Ectodermal cell (in vitro differentiated cells): ENCODE results near the gene SDCBP2.

ENCODE experiments used
- H3K27ac ChIP-seq: 2 replicates; pipeline ENCODE4 v1.7.0; 2013; ENCODE audit warnings: mild to moderate bottlenecking, low read depth, low read length; ENCODE audit not compliant: insufficient read depth, poor library complexity, severe bottlenecking
- H3K27me3 ChIP-seq: 2 replicates; pipeline ENCODE4 v1.7.0; 2013; ENCODE audit warnings: mild to moderate bottlenecking, low read length; ENCODE audit not compliant: insufficient read depth, control insufficient read depth, poor library complexity, severe bottlenecking
- H3K36me3 ChIP-seq: one replicate; pipeline ENCODE4 v1.7.0; 2013; ENCODE audit warnings: low read length; ENCODE audit not compliant: control insufficient read depth, insufficient read depth
- H3K4me1 ChIP-seq: one replicate; pipeline ENCODE4 v1.7.0; 2013; ENCODE audit warnings: low read length; ENCODE audit not compliant: control insufficient read depth, insufficient read depth
- H3K4me3 ChIP-seq: 2 replicates; pipeline ENCODE4 v1.7.0; 2013; ENCODE audit warnings: low read depth, low read length, control low read depth; ENCODE audit not compliant: insufficient read depth
- H3K9me3 ChIP-seq: 2 replicates; pipeline ENCODE4 v1.7.0; 2013; ENCODE audit warnings: mild to moderate bottlenecking, low read length, moderate library complexity; ENCODE audit not compliant: control insufficient read depth
- WGBS, 2 experiments: methylation state at CpG; one replicate each; pipeline ENCODE4 v1.1.7; 2013; ENCODE audit warnings: missing lambda C conversion rate in 2 of 2; 5-methylcytosine and 5-hydroxymethylcytosine counted together

The SDCBP2 gene

GRCh38 chr20:1338096-1338495, 9.2 kb upstream of the SDCBP2 start:
- H3K27me3 ChIP-seq: no peaks in the 10 kb centered on the region
- no peak overlapping the region for H3K4me3 ChIP-seq
- H3K36me3 ChIP-seq: no peaks in the 10 kb centered on the region
- no peaks in the 10 kb centered on the region for H3K4me1 ChIP-seq
- H3K9me3 ChIP-seq: no peaks in the 10 kb centered on the region
- 95 to 98% methylated on average over 5 of the region's 5 CpGs for WGBS, 2 experiments
- no peak overlapping the region for H3K27ac ChIP-seq

DNA sequence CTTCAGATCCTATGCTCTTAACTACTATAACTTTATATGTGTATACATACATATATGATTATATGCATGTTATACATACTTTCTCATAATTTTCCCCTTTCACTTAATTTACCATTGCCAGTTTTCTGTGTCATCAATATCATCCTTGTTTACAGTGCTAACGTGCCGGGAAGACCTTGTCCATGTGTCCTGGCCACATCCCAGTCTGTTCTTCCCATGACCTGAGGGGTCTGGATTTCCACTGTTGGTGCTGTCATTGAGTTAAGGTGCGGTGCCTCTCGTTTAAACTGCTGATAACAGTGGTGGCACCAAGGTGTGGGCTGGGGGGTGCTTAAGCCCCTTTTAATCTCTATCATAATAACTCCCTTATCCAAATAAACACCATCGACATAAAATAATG, 8.5 kb upstream of the SDCBP2 start:
- H3K27me3 ChIP-seq: no peaks in the 10 kb centered on the region
- no peak overlapping the region for H3K4me3 ChIP-seq
- no peaks in the 10 kb centered on the region for H3K9me3 ChIP-seq
- H3K4me1 ChIP-seq: no peaks in the 10 kb centered on the region
- WGBS, 2 experiments: 95 to 99% methylated on average over 5 of the region's 5 CpGs
- H3K27ac ChIP-seq: no peak overlapping the region
- H3K36me3 ChIP-seq: no peaks in the 10 kb centered on the region

- H3K4me3 ChIP-seq: no peak overlapping the region
- no peaks in the 10 kb centered on the region for H3K36me3 ChIP-seq
- H3K27ac ChIP-seq: no peak overlapping the region
- H3K4me1 ChIP-seq: no peaks in the 10 kb centered on the region
- H3K9me3 ChIP-seq: no peaks in the 10 kb centered on the region
- 87 to 90% methylated on average over 14 of the region's 14 CpGs for WGBS, 2 experiments
- H3K27me3 ChIP-seq: no peaks in the 10 kb centered on the region
These were observed 7.9 kb upstream of the SDCBP2 start for GRCh38 chr20:1336699-1337367.

DNA sequence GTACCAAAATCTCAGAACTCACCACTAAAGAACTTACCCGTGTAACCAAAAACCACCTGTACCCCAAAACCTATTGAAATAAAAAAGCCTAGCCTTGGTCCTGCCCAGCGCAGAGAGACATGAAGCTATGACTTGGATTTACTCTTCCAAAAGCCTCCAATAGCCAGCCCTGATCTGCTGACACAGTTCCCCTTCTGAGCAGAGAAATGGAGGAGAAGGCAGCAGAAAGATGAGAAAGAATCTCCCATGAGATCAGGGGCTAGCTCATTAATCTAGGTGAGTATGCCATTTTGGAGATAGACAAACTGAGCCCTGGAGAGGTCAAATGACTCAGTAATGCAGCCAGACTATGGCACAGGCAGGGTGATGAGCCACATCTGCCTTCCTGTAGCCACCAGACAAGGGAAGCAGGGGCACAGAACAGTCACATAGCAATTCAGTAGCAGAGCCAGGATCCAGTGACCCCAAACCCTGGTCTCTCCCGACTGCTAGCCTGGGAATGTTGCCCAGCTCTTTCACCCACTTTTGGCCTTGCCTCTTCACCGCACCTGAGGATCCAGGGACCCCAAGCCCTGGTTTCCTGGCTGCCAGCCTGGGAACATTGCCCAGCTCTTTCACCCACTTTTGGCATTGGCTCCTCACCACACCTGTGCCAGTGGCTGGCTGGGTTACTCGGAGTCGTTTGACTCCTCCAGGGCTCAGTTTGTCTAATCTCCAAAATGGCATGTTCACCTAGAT, 7.2 kb upstream of the SDCBP2 start:
- H3K4me1 ChIP-seq: no peaks in the 10 kb centered on the region
- WGBS, 2 experiments: 94 to 95% methylated on average over 6 of the region's 6 CpGs
- H3K9me3 ChIP-seq: no peaks in the 10 kb centered on the region
- no peak overlapping the region for H3K4me3 ChIP-seq
- no peak overlapping the region for H3K27ac ChIP-seq
- H3K36me3 ChIP-seq: no peaks in the 10 kb centered on the region
- H3K27me3 ChIP-seq: no peaks in the 10 kb centered on the region

GRCh38 chr20:1334761-1335160, 5.8 kb upstream of the SDCBP2 start:
- WGBS, 2 experiments: 70 to 77% methylated on average over 3 of the region's 3 CpGs
- no peaks in the 10 kb centered on the region for H3K36me3 ChIP-seq
- H3K4me1 ChIP-seq: no peaks in the 10 kb centered on the region
- H3K27me3 ChIP-seq: no peaks in the 10 kb centered on the region
- no peak overlapping the region for H3K4me3 ChIP-seq
- H3K9me3 ChIP-seq: no peaks in the 10 kb centered on the region
- H3K27ac ChIP-seq: no peak overlapping the region

DNA sequence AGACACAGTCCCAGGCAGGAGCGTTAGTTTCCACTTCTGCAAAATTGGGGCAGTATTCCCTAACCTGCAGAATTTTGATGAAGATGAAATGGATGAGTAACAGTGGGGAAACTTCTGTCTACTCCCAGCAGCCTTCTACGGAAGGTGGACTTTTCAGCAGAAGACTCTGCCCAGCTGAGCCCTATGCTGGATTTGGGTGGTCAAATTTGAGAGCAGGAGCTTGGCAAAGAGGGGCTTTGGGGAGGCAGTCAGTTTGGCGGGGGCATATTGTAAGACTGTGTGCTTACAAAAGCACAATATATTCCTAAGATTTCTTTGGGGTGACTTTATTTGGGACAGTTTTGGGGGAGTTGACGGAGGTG, 5.4 kb upstream of the SDCBP2 start:
- H3K4me3 ChIP-seq: no peak overlapping the region
- no peaks in the 10 kb centered on the region for H3K27me3 ChIP-seq
- H3K9me3 ChIP-seq: no peaks in the 10 kb centered on the region
- no peaks in the 10 kb centered on the region for H3K36me3 ChIP-seq
- no peaks in the 10 kb centered on the region for H3K4me1 ChIP-seq
- 94 to 98% methylated on average over 4 of the region's 4 CpGs for WGBS, 2 experiments
- H3K27ac ChIP-seq: no peak overlapping the region

- H3K4me3 ChIP-seq: no peak overlapping the region
These were observed 4.8 kb upstream of the SDCBP2 start for GRCh38 chr20:1333462-1334369.

DNA sequence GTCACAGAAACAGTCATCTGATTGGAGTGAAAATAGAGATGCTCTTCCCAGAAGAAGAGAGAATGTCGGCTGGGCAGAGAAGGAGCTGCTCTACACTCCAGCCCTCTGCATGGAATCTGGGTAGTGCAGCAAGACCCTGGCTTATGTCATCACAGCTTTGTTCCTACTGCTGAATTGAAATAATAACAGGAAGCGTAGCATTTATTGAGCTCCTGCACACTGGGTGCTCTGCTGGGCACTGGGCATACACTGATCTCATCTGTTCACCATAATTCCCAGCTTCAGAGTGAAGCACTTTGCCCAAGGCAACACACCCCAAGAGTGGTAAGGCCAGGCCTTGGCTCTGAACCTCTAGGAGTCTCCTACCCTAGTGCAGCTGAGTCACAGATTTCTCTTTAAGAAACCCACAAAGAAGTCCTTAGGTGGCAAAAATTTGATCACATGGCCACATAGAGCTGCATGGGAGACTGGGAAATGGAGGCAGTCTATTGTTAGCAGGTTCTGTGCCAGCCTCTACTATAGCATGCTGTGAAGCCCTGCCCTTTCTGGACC, 3.9 kb upstream of the SDCBP2 start:
- Histone ChIP-seq H3K36me3 (no peaks in the 10 kb centered on the region), H3K4me1 (no peaks in the 10 kb centered on the region), H3K9me3 (no peaks in the 10 kb centered on the region), H3K4me3 (no peak overlapping the region), H3K27ac (no peak overlapping the region), H3K27me3 (no peaks in the 10 kb centered on the region)
- WGBS, 2 experiments: 92 to 95% methylated on average over 2 of the region's 2 CpGs

More at GRCh38 chr20:1333462-1334369, 4.8 kb upstream of the SDCBP2 start:
- WGBS, 2 experiments: 94 to 95% methylated on average over 11 of the region's 11 CpGs
- Histone ChIP-seq H3K4me1 (no peaks in the 10 kb centered on the region), H3K9me3 (no peaks in the 10 kb centered on the region), H3K27ac (no peak overlapping the region), H3K27me3 (no peaks in the 10 kb centered on the region), H3K36me3 (no peaks in the 10 kb centered on the region)

DNA sequence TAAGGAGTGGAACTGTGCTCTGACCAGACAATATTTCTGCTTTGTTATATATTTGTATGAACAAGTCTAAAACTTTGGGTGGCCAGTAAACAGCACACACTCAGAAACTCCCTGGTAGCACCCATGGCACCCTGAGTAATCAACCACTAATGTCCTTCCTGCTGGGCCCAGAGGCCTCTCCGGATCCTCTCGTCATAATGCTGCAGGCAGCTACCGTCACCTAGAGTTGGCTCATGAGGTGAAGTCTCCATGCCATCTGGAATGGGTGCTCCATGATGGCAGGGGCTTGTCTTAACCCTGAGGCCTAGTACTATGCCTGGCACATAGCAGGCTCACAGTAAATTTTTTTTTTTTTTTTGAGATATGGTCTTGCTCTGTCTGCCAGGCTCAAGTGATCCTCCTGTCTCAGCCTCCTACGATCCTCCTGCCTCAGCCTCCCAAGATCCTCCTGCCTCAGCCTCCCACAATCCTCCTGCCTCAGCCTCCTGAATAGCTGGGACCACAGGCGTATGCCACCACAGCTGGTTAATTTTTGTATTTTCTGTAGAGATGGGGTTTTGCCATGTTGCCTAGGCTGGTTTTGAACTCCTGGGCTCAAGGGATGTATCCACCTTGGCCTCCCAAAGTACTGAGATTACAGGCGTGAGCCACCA, 3.0 kb upstream of the SDCBP2 start:
- Histone ChIP-seq H3K4me1 (no peaks in the 10 kb centered on the region), H3K27me3 (no peaks in the 10 kb centered on the region), H3K9me3 (no peaks in the 10 kb centered on the region), H3K36me3 (peaks cover 5% of the 10 kb centered on the region), H3K27ac (no peak overlapping the region), H3K4me3 (no peak overlapping the region)
- WGBS, 2 experiments: 95 to 97% methylated on average over 6 of the region's 6 CpGs
